ENCODE measurements around the gene OR6J1. TPM values are rescaled to one million over a fixed set of nuclear protein-coding genes. Genes with fewer than 3 reads are reported as not detected.
"Not testable (repeated sequence)": the region's sequence is repeated elsewhere in the genome, so short reads cannot be mapped to it uniquely, and the experiment has no call there.

The OR6J1 gene
- total and polyA plus RNA-seq, 2 of the 13 experiments (the other 11 are each of a cell fraction or from before 2014, with no cell fraction given): not detected

- TF ChIP-seq ARID5B (CRISPR knock-in tag; IDR thresholded peaks at IDR 0.05): 0 out of 2 replicates have a peak, but pooled peaks have one; percentile 16
- 0 out of 2 replicates have a peak, but pooled peaks have one; percentile 4 for TF ChIP-seq KDM2A (CRISPR knock-in tag; IDR thresholded peaks at IDR 0.05; ENCODE audit: borderline replicate concordance, low read depth)
- TF ChIP-seq ZNF281 (CRISPR knock-in tag; IDR thresholded peaks at IDR 0.05; ENCODE audit: borderline replicate concordance): peak; percentile 80; the same call in 1 of the 2 replicates
- 0 out of 2 replicates have a peak, but pooled peaks have one; percentile 41 for TF ChIP-seq ZNF256 (CRISPR knock-in tag; conservative IDR thresholded peaks at IDR 0.05)
- TF ChIP-seq FOXA1 (IDR thresholded peaks at IDR 0.05): not testable (repeated sequence)
- TF ChIP-seq FOXA1 (CRISPR knock-in tag; IDR thresholded peaks at IDR 0.05): 0 out of 2 replicates have a peak, but pooled peaks have one; percentile 40
- TF ChIP-seq ZNF350 (CRISPR knock-in tag; IDR thresholded peaks at IDR 0.05; ENCODE audit: borderline replicate concordance, low read depth): 0 out of 2 replicates have a peak, but pooled peaks have one; percentile 20
- TF ChIP-seq MED1 (CRISPR knock-in tag; IDR thresholded peaks at IDR 0.05): peak; percentile 33
- peak; percentile 26; the same call in 1 of the 2 replicates for TF ChIP-seq ZFP90 (CRISPR knock-in tag; IDR thresholded peaks at IDR 0.05; ENCODE audit: borderline replicate concordance)
These were observed 33.4 kb upstream of the OR6J1 start (continued) for GRCh38 chr14:22677551-22677950.
